OCI-LY3 (cell line): ENCODE data around the gene F8.

Experiments used
- EZH2phosphoT487 ChIP-seq: fragments of 200-600 bp; shearing (Covaris generic); IDR thresholded peaks from 2 replicates; pipeline ENCODE4 v1.6.1; 2018; ENCODE audit warnings: antibody characterized with exemption, mixed run types, low read depth
- TF ChIP-seq, protein P1 (sequence below): fragments of 200-600, 300-600 bp; sonication (generic); IDR thresholded peaks from 2 replicates; pipeline ENCODE4 v1.5.1; 2014; ENCODE audit warnings: antibody characterized with exemption, low read length, low read depth

DNA sequence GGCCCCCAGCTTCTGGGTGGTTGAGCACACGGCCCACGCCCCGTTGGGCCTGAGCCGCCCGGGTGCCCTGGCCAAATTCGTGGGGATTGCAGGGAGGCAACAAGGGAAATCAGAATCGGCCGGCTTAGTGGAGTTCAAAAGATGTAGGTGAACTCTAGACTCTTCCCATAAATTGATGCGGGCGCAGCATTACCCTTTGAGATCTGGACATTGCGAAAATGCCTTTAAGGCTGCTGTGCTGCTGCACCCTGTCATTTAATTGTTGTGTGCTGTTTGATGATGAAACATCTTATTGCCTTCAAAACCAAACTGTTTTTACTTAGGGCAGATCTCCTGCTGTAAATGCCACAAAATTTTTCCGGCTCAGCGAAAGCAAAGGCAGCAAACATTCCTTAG, 216.8 kb downstream of the F8 start:
- TF ChIP-seq, protein P1, sequence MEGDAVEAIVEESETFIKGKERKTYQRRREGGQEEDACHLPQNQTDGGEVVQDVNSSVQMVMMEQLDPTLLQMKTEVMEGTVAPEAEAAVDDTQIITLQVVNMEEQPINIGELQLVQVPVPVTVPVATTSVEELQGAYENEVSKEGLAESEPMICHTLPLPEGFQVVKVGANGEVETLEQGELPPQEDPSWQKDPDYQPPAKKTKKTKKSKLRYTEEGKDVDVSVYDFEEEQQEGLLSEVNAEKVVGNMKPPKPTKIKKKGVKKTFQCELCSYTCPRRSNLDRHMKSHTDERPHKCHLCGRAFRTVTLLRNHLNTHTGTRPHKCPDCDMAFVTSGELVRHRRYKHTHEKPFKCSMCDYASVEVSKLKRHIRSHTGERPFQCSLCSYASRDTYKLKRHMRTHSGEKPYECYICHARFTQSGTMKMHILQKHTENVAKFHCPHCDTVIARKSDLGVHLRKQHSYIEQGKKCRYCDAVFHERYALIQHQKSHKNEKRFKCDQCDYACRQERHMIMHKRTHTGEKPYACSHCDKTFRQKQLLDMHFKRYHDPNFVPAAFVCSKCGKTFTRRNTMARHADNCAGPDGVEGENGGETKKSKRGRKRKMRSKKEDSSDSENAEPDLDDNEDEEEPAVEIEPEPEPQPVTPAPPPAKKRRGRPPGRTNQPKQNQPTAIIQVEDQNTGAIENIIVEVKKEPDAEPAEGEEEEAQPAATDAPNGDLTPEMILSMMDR, result no peak
- TF ChIP-seq EZH2phosphoT487, result no peak
